ENCODE results near the gene VAMP8.

DNA sequence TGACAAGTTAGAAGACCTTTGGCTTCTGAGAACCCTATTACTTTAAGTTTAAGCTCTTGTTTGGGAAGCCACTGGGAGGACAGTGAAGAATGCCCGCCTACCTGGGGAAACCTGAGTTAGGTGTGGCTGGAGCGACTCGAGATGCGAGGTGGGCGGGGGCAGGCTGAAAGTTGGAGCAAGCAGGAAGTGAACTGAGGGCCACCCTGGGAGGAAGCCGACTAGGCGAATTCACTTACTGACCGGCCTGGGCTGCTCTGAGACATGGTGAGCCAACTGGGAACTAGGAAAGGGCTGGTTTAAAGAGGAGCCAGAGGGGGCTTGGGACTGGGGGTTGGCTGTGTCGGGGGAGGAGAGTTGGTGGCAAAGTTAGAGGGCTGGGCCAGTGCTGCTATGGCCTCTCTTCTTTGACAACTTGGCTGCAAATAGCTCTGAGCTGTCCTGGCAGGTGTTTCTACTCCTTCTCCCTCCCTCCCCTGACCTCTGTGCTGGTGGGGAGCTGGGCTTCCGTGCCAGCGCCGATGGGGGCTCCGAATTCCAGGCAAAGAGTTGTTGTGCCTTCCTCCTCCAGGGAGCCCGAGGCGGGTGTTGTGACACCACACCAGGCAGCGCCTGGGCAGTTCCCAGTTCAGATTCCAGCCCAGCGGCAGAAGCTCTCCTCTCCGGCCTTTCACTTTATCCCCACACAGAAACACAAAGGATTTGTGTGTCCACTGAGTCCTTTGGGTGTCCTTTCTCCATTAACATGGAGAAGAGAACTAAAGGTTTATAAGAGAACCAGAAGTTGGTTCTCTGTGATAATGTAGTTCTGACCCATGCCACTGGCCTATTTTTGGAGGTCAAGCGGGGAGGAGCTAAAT lies at the start of gene VAMP8:
- TF ChIP-seq CTCF (IDR thresholded peaks at IDR 0.05) (no peak), POLR2A (IDR thresholded peaks at IDR 0.05) (no peak), EP300 (IDR thresholded peaks at IDR 0.05) (no peak)
